ENCODE data around the gene MRM2.

DNA sequence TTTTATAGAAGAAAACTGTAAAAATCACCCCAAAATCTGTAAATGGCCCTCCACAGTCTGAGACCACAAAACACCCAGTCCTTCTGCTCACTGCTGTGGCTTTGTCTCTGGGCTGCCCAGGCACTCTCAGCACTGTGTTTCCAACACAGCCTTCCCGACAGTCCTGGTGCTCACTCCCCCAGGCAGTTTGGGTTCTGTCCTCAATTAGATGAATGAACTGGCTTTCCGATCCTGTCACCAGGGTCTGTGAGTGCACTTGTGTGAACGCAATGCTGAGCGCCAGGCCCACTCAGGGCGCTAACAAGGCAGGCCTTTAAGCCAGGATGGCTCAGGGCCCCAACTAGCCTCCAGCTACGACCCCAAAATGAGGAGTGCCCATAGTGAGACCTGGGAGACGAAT is 12.5 kb downstream of the MRM2 start:
- no peak for TF ChIP-seq POLR2A (IDR thresholded peaks at IDR 0.05)
- TF ChIP-seq, protein P1, sequence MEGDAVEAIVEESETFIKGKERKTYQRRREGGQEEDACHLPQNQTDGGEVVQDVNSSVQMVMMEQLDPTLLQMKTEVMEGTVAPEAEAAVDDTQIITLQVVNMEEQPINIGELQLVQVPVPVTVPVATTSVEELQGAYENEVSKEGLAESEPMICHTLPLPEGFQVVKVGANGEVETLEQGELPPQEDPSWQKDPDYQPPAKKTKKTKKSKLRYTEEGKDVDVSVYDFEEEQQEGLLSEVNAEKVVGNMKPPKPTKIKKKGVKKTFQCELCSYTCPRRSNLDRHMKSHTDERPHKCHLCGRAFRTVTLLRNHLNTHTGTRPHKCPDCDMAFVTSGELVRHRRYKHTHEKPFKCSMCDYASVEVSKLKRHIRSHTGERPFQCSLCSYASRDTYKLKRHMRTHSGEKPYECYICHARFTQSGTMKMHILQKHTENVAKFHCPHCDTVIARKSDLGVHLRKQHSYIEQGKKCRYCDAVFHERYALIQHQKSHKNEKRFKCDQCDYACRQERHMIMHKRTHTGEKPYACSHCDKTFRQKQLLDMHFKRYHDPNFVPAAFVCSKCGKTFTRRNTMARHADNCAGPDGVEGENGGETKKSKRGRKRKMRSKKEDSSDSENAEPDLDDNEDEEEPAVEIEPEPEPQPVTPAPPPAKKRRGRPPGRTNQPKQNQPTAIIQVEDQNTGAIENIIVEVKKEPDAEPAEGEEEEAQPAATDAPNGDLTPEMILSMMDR (IDR thresholded peaks at IDR 0.05) = no peak

Measured in right lobe of liver (tissue), 4 donors.